Memory B cell (primary cell): ENCODE measurements around the gene SF3B3.
"Not testable (repeated sequence)": the region's sequence is repeated elsewhere in the genome, so short reads cannot be mapped to it uniquely, and the experiment has no call there.

Experiments used
- ATAC-seq: fragments of 150-1000 bp; cut with Tn5 transposase; 2 replicates; pipeline ENCODE4 v1.10.0; 2021; ENCODE audit warnings: low read depth, mild to moderate bottlenecking, moderate library complexity
- DNase-seq, 2 donors: peaks; one replicate each; pipeline ENCODE4 v3.0.0; 2022; ENCODE audit warnings: low spot score in 2 of 2
- H3K27ac Mint-ChIP-seq: one replicate; pipeline ENCODE4 v1.8.0; 2022; ENCODE audit warnings: mild to moderate bottlenecking, moderate library complexity, mixed read lengths
- H3K27me3 Mint-ChIP-seq: one replicate; pipeline ENCODE4 v1.8.0; 2022; ENCODE audit warnings: mixed read lengths
- H3K36me3 Mint-ChIP-seq: one replicate; pipeline ENCODE4 v1.8.0; 2022; ENCODE audit warnings: mild to moderate bottlenecking, mixed read lengths
- H3K4me1 Mint-ChIP-seq: one replicate; pipeline ENCODE4 v1.8.0; 2022; ENCODE audit warnings: mixed read lengths
- H3K4me3 Mint-ChIP-seq: one replicate; pipeline ENCODE4 v1.8.0; 2022; ENCODE audit warnings: mild to moderate bottlenecking, moderate library complexity, mixed read lengths
- H3K9me3 Mint-ChIP-seq: one replicate; pipeline ENCODE4 v1.8.0; 2022; ENCODE audit warnings: mixed read lengths

SF3B3 gene

GRCh38 chr16:70621864-70622263 is 98.2 kb downstream of the SF3B3 start:
- H3K4me1 Mint-ChIP-seq, ATAC-seq, DNase-seq, H3K9me3 Mint-ChIP-seq, H3K27ac Mint-ChIP-seq, H3K36me3 Mint-ChIP-seq, H3K4me3 Mint-ChIP-seq: not testable (repeated sequence)
- H3K27me3 Mint-ChIP-seq = peaks cover 16% of the 10 kb centered on the region
